ENCODE measurements around the gene CTXN2.

DNA sequence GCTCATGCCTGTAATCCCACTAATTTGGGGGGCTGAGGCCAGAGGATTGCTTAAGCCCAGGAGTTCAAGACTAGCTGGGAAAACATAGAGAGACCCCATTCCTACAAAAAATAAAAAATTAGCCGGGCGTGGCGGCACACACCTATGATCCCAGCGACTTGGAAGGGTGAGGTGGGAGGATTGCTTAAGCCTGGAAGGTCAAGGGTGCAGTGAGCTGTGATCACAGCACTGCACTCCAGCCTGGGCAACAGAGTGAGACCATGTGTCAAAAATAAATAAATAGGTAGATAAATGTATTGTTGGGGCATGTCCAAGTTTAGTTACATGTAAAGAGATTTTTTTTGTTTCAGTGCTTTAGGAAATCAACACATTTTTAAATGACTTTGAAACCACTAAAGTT is 51.1 kb downstream of the CTXN2 start:
- TF ChIP-seq POLR2AphosphoS5 (IDR thresholded peaks at IDR 0.05; ENCODE audit: low read length), result no peak
- TF ChIP-seq, protein P1, sequence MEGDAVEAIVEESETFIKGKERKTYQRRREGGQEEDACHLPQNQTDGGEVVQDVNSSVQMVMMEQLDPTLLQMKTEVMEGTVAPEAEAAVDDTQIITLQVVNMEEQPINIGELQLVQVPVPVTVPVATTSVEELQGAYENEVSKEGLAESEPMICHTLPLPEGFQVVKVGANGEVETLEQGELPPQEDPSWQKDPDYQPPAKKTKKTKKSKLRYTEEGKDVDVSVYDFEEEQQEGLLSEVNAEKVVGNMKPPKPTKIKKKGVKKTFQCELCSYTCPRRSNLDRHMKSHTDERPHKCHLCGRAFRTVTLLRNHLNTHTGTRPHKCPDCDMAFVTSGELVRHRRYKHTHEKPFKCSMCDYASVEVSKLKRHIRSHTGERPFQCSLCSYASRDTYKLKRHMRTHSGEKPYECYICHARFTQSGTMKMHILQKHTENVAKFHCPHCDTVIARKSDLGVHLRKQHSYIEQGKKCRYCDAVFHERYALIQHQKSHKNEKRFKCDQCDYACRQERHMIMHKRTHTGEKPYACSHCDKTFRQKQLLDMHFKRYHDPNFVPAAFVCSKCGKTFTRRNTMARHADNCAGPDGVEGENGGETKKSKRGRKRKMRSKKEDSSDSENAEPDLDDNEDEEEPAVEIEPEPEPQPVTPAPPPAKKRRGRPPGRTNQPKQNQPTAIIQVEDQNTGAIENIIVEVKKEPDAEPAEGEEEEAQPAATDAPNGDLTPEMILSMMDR (IDR thresholded peaks at IDR 0.05 in 2 of 3, conservative IDR thresholded peaks at IDR 0.05 in 1 of 3; ENCODE audit: control insufficient read depth in 2 of 3, extremely low read depth in 1 of 3, insufficient read depth in 1 of 3, low read depth in 3 of 3, low read length in 3 of 3), result no peak
- TF ChIP-seq TCF7 (IDR thresholded peaks at IDR 0.05; ENCODE audit: borderline replicate concordance), result no peak
- TF ChIP-seq, protein P2, sequence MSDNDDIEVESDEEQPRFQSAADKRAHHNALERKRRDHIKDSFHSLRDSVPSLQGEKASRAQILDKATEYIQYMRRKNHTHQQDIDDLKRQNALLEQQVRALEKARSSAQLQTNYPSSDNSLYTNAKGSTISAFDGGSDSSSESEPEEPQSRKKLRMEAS (IDR thresholded peaks at IDR 0.05; ENCODE audit: low read depth, low read length), result no peak
- no peak for TF ChIP-seq NR2C1 (IDR thresholded peaks at IDR 0.05)
- no peak for TF ChIP-seq KAT2A (conservative IDR thresholded peaks at IDR 0.05; ENCODE audit: control insufficient read depth, low read depth, low read length)
- no peak for TF ChIP-seq BHLHE40 (IDR thresholded peaks at IDR 0.05; ENCODE audit: borderline replicate concordance in 1 of 2, low read depth in 2 of 2, low read length in 1 of 2)
- no peak for TF ChIP-seq TBL1XR1 (IDR thresholded peaks at IDR 0.05; ENCODE audit: low read depth, low read length)
